ENCODE data around the gene CLEC3A.

DNA sequence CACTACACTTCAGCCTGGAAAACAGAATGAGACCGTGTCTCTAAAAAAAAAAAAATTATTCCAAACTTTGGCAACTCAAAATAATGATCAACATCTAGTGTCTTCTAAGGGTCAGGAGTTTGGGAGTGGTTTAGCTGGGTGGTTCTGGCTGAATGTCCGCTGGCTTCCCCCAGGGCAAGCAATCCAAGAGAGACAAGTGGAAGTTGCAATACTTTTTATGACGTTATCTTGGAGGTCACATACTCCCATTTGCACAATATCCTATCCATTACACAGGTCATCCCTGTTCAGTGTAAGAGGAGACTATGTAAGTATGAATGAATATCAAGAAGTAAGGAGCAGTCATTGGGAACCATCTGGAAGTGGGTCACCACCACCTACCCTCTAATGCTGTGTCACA, 15.2 kb upstream of the CLEC3A start:
- TF ChIP-seq, protein P1, sequence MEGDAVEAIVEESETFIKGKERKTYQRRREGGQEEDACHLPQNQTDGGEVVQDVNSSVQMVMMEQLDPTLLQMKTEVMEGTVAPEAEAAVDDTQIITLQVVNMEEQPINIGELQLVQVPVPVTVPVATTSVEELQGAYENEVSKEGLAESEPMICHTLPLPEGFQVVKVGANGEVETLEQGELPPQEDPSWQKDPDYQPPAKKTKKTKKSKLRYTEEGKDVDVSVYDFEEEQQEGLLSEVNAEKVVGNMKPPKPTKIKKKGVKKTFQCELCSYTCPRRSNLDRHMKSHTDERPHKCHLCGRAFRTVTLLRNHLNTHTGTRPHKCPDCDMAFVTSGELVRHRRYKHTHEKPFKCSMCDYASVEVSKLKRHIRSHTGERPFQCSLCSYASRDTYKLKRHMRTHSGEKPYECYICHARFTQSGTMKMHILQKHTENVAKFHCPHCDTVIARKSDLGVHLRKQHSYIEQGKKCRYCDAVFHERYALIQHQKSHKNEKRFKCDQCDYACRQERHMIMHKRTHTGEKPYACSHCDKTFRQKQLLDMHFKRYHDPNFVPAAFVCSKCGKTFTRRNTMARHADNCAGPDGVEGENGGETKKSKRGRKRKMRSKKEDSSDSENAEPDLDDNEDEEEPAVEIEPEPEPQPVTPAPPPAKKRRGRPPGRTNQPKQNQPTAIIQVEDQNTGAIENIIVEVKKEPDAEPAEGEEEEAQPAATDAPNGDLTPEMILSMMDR (optimal IDR thresholded peaks at IDR 0.05 in 1 of 3, IDR thresholded peaks at IDR 0.05 in 1 of 3, conservative IDR thresholded peaks at IDR 0.05 in 1 of 3; ENCODE audit: extremely low read depth in 1 of 3, insufficient read depth in 2 of 3, low read length in 3 of 3) = no peak
- no peak for TF ChIP-seq EZH2 (IDR thresholded peaks at IDR 0.05; ENCODE audit: low read length)
